Stimulated activated CD8-positive, alpha-beta memory T cell treated with anti-CD3 and anti-CD28 coated beads, Interleukin-7, amount 100 ng/mL, for 4 hours (primary cell): ENCODE measurements around the gene STX8.

ENCODE experiments used
- DNase-seq, 2 donors: peaks; one replicate each; pipeline ENCODE4 v3.0.0-alpha.2; 2020; ENCODE audit warnings: low read depth in 2 of 2

Gene STX8

GRCh38 chr17:9209347-9209746 lies 366.3 kb downstream of the STX8 start:
- DNase-seq: no peak

GRCh38 chr17:9208381-9209105 lies 367.1 kb downstream of the STX8 start:
- no peak for DNase-seq

DNA sequence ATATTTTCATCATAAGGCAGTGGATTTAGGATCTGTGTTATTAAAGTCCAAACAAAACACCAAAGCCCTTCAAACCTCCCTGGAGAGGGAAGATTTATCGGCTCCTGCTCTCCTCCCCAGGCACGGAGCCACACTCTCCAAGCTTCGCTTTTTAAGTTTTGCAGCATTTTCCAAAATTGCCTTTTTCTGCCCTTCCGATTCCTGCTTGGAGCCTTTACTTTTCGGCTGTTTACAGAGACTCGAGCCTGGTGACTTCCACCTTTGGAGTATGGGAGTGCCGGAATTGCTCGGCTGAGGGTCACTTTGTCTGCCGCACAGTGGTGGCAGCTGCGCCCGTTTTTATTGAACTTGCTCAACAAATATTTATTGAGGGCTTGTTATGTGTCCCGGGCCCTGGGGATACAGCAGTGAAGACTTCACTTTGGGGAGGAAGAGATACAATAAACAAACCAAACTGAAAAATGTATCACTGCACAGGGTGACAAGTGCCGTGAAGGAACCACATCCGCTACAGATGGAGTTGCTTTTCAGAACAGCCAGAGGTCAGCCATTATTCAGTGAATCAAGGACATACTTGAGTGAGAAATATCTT lies 368.8 kb downstream of the STX8 start:
- DNase-seq: no peak

- no peak for DNase-seq
These were observed 369.3 kb downstream of the STX8 start for GRCh38 chr17:9206410-9206703.

DNA sequence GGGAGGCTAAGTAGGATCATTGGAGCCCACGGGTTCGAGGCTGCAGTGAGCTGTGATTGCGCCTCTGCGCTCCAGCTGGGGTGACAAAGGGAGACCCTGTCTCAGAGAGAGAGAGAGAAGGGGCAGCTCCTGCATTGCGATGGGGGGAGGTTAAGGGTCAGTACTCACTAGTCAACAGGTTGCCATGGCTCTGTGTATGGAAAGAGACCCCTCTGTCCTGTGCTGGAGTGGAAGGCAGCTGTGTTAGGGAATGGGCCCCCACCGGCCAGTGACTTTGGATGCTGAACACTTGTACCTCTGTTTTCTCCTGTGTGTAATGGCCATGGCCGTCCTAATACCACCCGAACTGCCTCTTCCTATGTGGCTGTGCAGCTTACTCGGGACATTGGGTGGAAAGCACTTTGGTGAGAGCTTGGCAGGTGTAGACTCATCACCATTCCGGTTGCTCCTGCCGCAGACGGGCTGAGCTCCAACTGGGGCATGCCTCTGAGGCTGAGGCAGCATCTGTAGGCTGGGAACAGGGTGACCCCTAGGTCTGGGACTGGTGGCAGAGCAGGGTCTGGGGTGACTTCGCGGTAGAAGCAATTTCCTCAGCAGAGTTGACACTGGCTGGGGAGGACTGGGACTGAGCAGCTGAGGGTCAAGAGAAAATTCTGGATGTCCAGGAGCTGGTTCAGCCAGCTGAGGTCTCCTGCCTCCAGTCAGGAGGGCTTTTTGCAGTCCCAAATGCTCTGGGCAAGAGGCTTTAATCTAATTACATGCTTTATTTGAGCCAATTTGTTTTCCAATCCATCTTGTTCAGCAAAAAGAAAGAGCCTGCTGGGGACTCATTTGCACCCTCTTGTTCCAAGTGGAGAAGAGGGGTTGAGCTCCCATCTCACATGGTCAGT lies 369.9 kb downstream of the STX8 start:
- no peak for DNase-seq

DNA sequence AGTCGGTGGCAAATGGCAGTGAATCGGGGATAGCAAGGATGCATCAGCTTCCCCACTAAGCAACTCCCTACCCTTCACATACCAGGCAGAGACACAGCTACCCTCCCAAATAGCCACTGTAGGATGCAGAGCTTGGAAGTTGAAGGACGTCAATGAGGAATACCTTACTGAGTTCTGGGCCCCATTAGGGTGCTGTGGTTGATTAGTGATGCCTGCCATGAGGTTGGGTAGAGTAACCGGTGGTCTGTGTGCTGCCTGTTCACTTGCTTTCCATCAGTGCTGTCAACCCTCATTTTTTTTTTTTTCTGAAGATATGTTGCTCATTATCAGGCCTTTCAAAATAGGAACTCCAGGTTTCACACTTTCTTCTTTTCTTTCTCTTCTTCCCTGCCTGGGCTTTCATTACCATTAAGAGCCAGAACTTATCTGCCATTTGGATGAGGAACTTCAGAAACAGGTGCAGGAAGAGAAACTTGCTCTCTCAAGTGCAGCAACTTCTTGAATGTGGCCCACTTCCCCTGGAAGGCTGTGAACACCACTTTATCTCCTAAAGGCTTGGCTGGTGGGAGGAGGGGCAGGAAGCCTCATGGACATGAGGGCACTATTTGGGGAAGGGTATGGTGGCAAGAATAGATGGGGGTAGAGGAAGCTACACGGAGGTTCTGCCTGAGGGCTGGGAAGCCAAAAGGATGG lies 370.8 kb downstream of the STX8 start:
- no peak for DNase-seq

- DNase-seq: no peak
These were observed 371.7 kb downstream of the STX8 start for GRCh38 chr17:9203771-9204425.

GRCh38 chr17:9202532-9202931 lies 373.1 kb downstream of the STX8 start:
- DNase-seq: no peak

DNA sequence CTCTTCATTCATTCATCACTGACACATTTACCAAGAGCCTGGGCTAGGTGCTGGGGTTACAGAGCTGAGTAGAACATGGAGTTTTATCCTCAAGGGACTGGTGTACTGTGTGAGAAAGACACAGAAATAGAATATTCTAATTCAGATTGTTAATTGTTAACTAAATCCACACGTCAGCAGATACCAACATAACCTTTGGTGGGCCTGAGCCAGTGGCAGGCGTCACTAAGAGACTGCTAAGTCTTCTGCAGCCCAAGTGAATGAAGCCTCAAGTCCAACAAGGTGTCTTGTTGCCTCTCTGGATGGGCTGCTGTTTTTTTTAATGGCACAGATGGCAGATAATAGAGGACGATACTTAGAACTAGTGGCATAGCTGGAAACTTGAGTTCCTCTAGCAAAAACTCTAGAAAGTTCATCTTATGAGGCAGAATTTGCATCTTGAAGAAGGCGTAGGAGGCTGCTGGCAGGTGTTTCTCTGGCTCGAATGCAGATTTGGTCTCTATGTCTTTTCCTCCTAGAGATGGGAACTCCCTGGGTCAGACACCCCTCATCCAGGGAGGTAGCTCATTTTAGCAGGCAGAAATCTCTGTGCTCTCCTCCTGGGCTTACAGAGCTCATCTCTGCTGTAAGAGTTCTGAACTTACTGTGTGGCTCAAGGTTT lies 374.8 kb downstream of the STX8 start:
- no peak for DNase-seq
